GM21528 (cell line): ENCODE results near the gene RHO.
"Not testable (repeated sequence)": the region's sequence is repeated elsewhere in the genome, so short reads cannot be mapped to it uniquely, and the experiment has no call there.

ENCODE experiments used
- ATAC-seq: cut with Tn5 transposase; IDR thresholded peaks from one replicate; pipeline ENCODE4 v1.9.1; 2021; ENCODE audit warnings: mild to moderate bottlenecking, moderate library complexity; ENCODE audit not compliant: unreplicated experiment, low FRiP score

The RHO gene

GRCh38 chr3:129498603-129499488, 29.6 kb upstream of the RHO start:
- ATAC-seq: not testable (repeated sequence)

GRCh38 chr3:129499604-129500333, 28.7 kb upstream of the RHO start:
- not testable (repeated sequence) for ATAC-seq

GRCh38 chr3:129500334-129500658, 28.1 kb upstream of the RHO start:
- ATAC-seq: no peak

GRCh38 chr3:129501630-129502029, 26.8 kb upstream of the RHO start:
- ATAC-seq: no peak

- no peak for ATAC-seq
Observed at GRCh38 chr3:129502641-129503408, 25.6 kb upstream of the RHO start.

GRCh38 chr3:129503471-129504291, 24.8 kb upstream of the RHO start:
- no peak for ATAC-seq

- ATAC-seq: no peak
Observed at GRCh38 chr3:129504471-129505100, 23.9 kb upstream of the RHO start.

GRCh38 chr3:129505341-129505740, 23.1 kb upstream of the RHO start:
- no peak for ATAC-seq

GRCh38 chr3:129506231-129506742, 22.2 kb upstream of the RHO start:
- no peak for ATAC-seq

- ATAC-seq: no peak
Observed at GRCh38 chr3:129507181-129507831, 21.1 kb upstream of the RHO start.

- ATAC-seq: no peak
Observed at GRCh38 chr3:129512595-129512994, 15.8 kb upstream of the RHO start.

- ATAC-seq: no peak
Observed at GRCh38 chr3:129513705-129514104, 14.7 kb upstream of the RHO start.

- ATAC-seq: no peak
Observed at GRCh38 chr3:129514110-129514509, 14.3 kb upstream of the RHO start.

- no peak for ATAC-seq
Observed at GRCh38 chr3:129514563-129514962, 13.9 kb upstream of the RHO start.

GRCh38 chr3:129515108-129515820, 13.2 kb upstream of the RHO start:
- not testable (repeated sequence) for ATAC-seq

- not testable (repeated sequence) for ATAC-seq
Observed at GRCh38 chr3:129515821-129516432, 12.5 kb upstream of the RHO start.

- ATAC-seq: no peak
Observed at GRCh38 chr3:129517516-129517915, 10.9 kb upstream of the RHO start.

- ATAC-seq: no peak
Observed at GRCh38 chr3:129518038-129518561, 10.3 kb upstream of the RHO start.
